ENCODE data around the gene OR4F6.

OR4F6 gene

DNA sequence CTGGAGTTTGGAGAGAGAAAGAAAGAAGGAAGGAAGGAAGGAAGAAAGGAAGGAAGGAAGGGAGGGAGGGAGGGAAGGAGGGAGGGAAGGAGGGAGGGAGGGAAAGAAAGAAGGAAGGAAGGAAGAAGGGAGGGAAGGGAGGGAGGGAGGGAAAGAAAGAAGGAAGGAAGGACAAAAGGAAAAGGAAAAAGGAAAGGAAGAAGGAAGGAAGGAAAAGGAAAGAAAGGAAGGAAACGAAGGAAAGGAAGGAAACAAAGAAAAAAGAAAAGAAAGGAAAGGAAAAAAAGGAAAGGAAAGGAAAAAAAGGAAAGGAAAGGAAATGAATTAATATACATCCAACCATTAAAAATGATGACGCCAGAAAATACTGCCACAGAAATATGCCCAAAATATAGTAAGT is 18.7 kb upstream of the OR4F6 start:
- TF ChIP-seq, protein P1, sequence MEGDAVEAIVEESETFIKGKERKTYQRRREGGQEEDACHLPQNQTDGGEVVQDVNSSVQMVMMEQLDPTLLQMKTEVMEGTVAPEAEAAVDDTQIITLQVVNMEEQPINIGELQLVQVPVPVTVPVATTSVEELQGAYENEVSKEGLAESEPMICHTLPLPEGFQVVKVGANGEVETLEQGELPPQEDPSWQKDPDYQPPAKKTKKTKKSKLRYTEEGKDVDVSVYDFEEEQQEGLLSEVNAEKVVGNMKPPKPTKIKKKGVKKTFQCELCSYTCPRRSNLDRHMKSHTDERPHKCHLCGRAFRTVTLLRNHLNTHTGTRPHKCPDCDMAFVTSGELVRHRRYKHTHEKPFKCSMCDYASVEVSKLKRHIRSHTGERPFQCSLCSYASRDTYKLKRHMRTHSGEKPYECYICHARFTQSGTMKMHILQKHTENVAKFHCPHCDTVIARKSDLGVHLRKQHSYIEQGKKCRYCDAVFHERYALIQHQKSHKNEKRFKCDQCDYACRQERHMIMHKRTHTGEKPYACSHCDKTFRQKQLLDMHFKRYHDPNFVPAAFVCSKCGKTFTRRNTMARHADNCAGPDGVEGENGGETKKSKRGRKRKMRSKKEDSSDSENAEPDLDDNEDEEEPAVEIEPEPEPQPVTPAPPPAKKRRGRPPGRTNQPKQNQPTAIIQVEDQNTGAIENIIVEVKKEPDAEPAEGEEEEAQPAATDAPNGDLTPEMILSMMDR (IDR thresholded peaks at IDR 0.05): no peak

GRCh38 chr15:101795455-101795854 is 7.9 kb upstream of the OR4F6 start:
- TF ChIP-seq, protein P1 (IDR thresholded peaks at IDR 0.05): no peak

DNA sequence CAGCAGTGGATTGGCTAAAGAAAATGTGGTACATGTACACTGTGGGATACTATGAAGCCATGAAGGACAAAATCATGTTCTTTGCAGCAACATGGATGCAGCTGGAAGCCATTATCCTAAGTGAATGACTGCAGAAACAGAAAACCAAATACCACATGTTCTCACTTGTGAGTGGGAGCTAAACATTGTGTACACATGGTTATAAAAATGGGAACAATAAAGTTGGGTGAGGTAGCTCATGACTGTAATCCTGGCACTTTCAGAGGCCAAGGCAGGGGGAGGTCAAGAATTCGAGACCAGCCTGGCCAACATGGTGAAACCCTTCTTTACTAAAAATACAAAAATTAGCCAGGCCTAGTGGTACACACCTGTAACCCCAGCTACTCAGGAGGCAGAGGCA is 3.6 kb upstream of the OR4F6 start:
- TF ChIP-seq, protein P1 (IDR thresholded peaks at IDR 0.05): no peak

DNA sequence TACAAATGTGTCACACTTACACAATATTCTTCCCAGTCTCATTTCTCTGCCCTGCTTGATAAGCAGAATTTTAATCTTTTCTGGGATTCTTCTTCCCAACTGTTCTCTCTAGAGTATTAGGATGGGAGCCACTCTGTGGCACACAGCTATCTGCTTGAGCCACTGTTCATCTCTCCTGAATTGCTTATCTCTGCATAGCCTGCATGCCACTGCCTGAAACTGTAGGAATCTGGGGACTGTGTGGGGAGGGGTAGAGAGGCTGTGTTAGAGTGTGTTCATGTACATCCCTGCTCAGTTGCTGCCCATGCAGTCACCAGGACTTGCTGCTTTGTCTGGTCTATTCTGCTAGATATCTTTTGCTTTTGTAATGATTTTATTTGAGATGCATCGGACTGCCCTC is 2.3 kb upstream of the OR4F6 start:
- TF ChIP-seq, protein P1 (IDR thresholded peaks at IDR 0.05): no peak

GRCh38 chr15:101803676-101804075 is 367 bp downstream of the OR4F6 start:
- TF ChIP-seq, protein P1 (IDR thresholded peaks at IDR 0.05): no peak

GRCh38 chr15:101804375-101804774 is 1.1 kb downstream of the OR4F6 start:
- TF ChIP-seq, protein P1 (IDR thresholded peaks at IDR 0.05): no peak

DNA sequence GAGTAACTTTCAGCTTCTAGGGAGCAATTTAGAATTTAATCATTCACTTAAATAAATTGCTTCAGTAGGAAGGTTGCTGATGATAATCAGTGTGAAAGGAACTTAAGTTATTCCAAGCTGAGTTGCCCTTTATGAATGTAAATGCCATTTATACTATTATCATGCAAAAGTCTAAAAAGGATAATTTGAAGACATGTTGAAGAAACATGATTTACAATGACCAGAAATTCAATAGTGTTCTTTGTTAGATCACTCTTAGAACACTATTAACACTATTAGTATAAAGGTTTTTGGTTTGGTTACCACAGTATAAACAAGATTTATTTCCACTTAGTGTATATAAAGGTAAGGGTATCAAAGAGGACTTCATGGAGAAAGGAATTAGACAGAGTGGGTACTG is 1.6 kb downstream of the OR4F6 start:
- TF ChIP-seq, protein P1 (IDR thresholded peaks at IDR 0.05): no peak

GRCh38 chr15:101805605-101806345 is 2.5 kb downstream of the OR4F6 start:
- TF ChIP-seq, protein P1 (IDR thresholded peaks at IDR 0.05): no peak

Data from LNCAP (cell line).